ENCODE results near the gene UCP3.

Gene UCP3

GRCh38 chr11:73971175-73971719 is 37.6 kb downstream of the UCP3 start:
- Histone ChIP-seq H3K4me2 (ENCODE audit: low read length) (no peak overlapping the region), H3K18ac (ENCODE audit: low read length) (no peak overlapping the region), H2BK120ac (ENCODE audit: insufficient read depth, low read length, poor library complexity) (no peak overlapping the region), H3K79me1 (ENCODE audit: low read length) (no peaks in the 10 kb centered on the region), H4K12ac (ENCODE audit: low read depth, low read length) (no peak overlapping the region), H2AK5ac (ENCODE audit: low read length) (no peak overlapping the region), H3K27me3 (ENCODE audit: insufficient read depth, low read length) (no peaks in the 10 kb centered on the region), H4K91ac (ENCODE audit: low read depth, low read length) (no peak overlapping the region), H2BK5ac (ENCODE audit: low read depth, low read length, poor library complexity) (no peak overlapping the region), H3K4me3 (ENCODE audit: low read depth, low read length) (no peak overlapping the region), H3K9ac (ENCODE audit: low read length) (no peak overlapping the region), H3K36me3 (ENCODE audit: control insufficient read depth in 1 of 2, insufficient read depth in 2 of 2, low read length in 2 of 2) (peaks cover 3 to 17% of the 10 kb centered on the region in 2 experiments), H3K79me2 (ENCODE audit: control insufficient read depth, insufficient read depth, low read length, poor library complexity) (no peaks in the 10 kb centered on the region), H3K14ac (ENCODE audit: low read length) (no peak overlapping the region), H3K4me1 (ENCODE audit: control insufficient read depth in 1 of 2, insufficient read depth in 2 of 2, low read length in 2 of 2) (no peaks in the 10 kb centered on the region), H3K4ac (ENCODE audit: low read depth, low read length) (no peak overlapping the region), H4K8ac (ENCODE audit: low read depth, low read length) (no peak overlapping the region), H2BK12ac (ENCODE audit: low read length) (no peak overlapping the region), H3K27ac (ENCODE audit: low read depth, low read length) (no peak overlapping the region), H3K9me3 (ENCODE audit: insufficient read depth, low read depth, low read length) (no peaks in the 10 kb centered on the region), H3K23ac (ENCODE audit: low read length) (no peak overlapping the region), H2AFZ (ENCODE audit: insufficient read depth, low read length, poor library complexity) (no peak overlapping the region)
- no peak for DNase-seq
- no CpG with 5 or more reads among the region's 6 CpGs for WGBS (ENCODE audit: extremely low coverage, insufficient coverage, insufficient read length)

- no peaks in the 10 kb centered on the region for H3K9me3 ChIP-seq (ENCODE audit: insufficient read depth, low read depth, low read length)
- DNase-seq, result no peak
- H3K23ac ChIP-seq (ENCODE audit: low read length), result no peak overlapping the region
- no peak overlapping the region for H4K8ac ChIP-seq (ENCODE audit: low read depth, low read length)
- peaks cover 3 to 9% of the 10 kb centered on the region in 2 experiments for H3K36me3 ChIP-seq (ENCODE audit: control insufficient read depth in 1 of 2, insufficient read depth in 2 of 2, low read length in 2 of 2)
- no peak overlapping the region for H3K18ac ChIP-seq (ENCODE audit: low read length)
- no CpG with 5 or more reads among the region's 13 CpGs for WGBS (ENCODE audit: extremely low coverage, insufficient coverage, insufficient read length)
- H3K27ac ChIP-seq (ENCODE audit: low read depth, low read length), result no peak overlapping the region
- H3K9ac ChIP-seq (ENCODE audit: low read length), result no peak overlapping the region
- H3K4me2 ChIP-seq (ENCODE audit: low read length), result no peak overlapping the region
- no peak overlapping the region for H2BK5ac ChIP-seq (ENCODE audit: low read depth, low read length, poor library complexity)
- no peak overlapping the region for H2BK12ac ChIP-seq (ENCODE audit: low read length)
- no peak overlapping the region for H4K91ac ChIP-seq (ENCODE audit: low read depth, low read length)
- H3K27me3 ChIP-seq (ENCODE audit: insufficient read depth, low read length), result no peaks in the 10 kb centered on the region
- no peaks in the 10 kb centered on the region for H3K79me1 ChIP-seq (ENCODE audit: low read length)
- no peak overlapping the region for H4K12ac ChIP-seq (ENCODE audit: low read depth, low read length)
- no peak overlapping the region for H3K4me3 ChIP-seq (ENCODE audit: low read depth, low read length)
- H3K4ac ChIP-seq (ENCODE audit: low read depth, low read length), result no peak overlapping the region
- no peak overlapping the region for H2AFZ ChIP-seq (ENCODE audit: insufficient read depth, low read length, poor library complexity)
- no peak overlapping the region for H2BK120ac ChIP-seq (ENCODE audit: insufficient read depth, low read length, poor library complexity)
- H2AK5ac ChIP-seq (ENCODE audit: low read length), result no peak overlapping the region
- no peaks in the 10 kb centered on the region for H3K79me2 ChIP-seq (ENCODE audit: control insufficient read depth, insufficient read depth, low read length, poor library complexity)
- H3K14ac ChIP-seq (ENCODE audit: low read length), result no peak overlapping the region
- no peaks in the 10 kb centered on the region for H3K4me1 ChIP-seq (ENCODE audit: control insufficient read depth in 1 of 2, insufficient read depth in 2 of 2, low read length in 2 of 2)
Measured at GRCh38 chr11:73969991-73970800, 38.7 kb downstream of the UCP3 start.

DNA sequence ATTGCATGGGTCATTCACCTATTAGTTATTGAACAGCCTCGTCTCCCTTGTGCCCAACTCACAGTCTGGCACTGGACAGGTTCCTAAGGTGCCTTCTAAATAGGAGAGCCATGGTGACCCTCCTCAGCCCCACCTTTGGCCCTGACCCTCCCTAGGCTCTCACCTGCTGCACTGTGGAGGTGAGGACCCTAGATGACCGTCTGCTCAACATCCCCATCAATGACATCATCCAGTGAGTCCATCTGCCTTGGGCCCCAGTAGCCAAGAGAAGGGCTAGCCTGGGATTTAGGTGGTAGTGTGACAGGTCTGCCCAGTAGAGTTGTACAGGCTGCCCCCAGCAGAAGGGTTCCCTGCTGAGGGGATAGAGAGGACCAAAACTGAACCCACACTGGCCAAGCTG is 39.8 kb downstream of the UCP3 start:
- H3K36me3 ChIP-seq (ENCODE audit: control insufficient read depth in 1 of 2, insufficient read depth in 2 of 2, low read length in 2 of 2), result no peaks in the 10 kb centered on the region
- H3K27ac ChIP-seq (ENCODE audit: low read depth, low read length), result no peak overlapping the region
- no peak overlapping the region for H3K4me2 ChIP-seq (ENCODE audit: low read length)
- no peak overlapping the region for H3K4me3 ChIP-seq (ENCODE audit: low read depth, low read length)
- no peaks in the 10 kb centered on the region for H3K9me3 ChIP-seq (ENCODE audit: insufficient read depth, low read depth, low read length)
- no peak for DNase-seq
- no peak overlapping the region for H2AK5ac ChIP-seq (ENCODE audit: low read length)
- H3K14ac ChIP-seq (ENCODE audit: low read length), result no peak overlapping the region
- no peak overlapping the region for H2BK12ac ChIP-seq (ENCODE audit: low read length)
- H3K79me1 ChIP-seq (ENCODE audit: low read length), result no peaks in the 10 kb centered on the region
- H4K91ac ChIP-seq (ENCODE audit: low read depth, low read length), result no peak overlapping the region
- no peak overlapping the region for H3K4ac ChIP-seq (ENCODE audit: low read depth, low read length)
- no peak overlapping the region for H3K9ac ChIP-seq (ENCODE audit: low read length)
- no peak overlapping the region for H2BK120ac ChIP-seq (ENCODE audit: insufficient read depth, low read length, poor library complexity)
- no peak overlapping the region for H3K18ac ChIP-seq (ENCODE audit: low read length)
- H4K8ac ChIP-seq (ENCODE audit: low read depth, low read length), result no peak overlapping the region
- no peak overlapping the region for H2AFZ ChIP-seq (ENCODE audit: insufficient read depth, low read length, poor library complexity)
- no peaks in the 10 kb centered on the region for H3K4me1 ChIP-seq (ENCODE audit: control insufficient read depth in 1 of 2, insufficient read depth in 2 of 2, low read length in 2 of 2)
- no peaks in the 10 kb centered on the region for H3K79me2 ChIP-seq (ENCODE audit: control insufficient read depth, insufficient read depth, low read length, poor library complexity)
- WGBS (ENCODE audit: extremely low coverage, insufficient coverage, insufficient read length), result no CpG with 5 or more reads among the region's 2 CpGs
- H4K12ac ChIP-seq (ENCODE audit: low read depth, low read length), result no peak overlapping the region
- H2BK5ac ChIP-seq (ENCODE audit: low read depth, low read length, poor library complexity), result no peak overlapping the region
- no peak overlapping the region for H3K23ac ChIP-seq (ENCODE audit: low read length)
- H3K27me3 ChIP-seq (ENCODE audit: insufficient read depth, low read length), result no peaks in the 10 kb centered on the region

DNA sequence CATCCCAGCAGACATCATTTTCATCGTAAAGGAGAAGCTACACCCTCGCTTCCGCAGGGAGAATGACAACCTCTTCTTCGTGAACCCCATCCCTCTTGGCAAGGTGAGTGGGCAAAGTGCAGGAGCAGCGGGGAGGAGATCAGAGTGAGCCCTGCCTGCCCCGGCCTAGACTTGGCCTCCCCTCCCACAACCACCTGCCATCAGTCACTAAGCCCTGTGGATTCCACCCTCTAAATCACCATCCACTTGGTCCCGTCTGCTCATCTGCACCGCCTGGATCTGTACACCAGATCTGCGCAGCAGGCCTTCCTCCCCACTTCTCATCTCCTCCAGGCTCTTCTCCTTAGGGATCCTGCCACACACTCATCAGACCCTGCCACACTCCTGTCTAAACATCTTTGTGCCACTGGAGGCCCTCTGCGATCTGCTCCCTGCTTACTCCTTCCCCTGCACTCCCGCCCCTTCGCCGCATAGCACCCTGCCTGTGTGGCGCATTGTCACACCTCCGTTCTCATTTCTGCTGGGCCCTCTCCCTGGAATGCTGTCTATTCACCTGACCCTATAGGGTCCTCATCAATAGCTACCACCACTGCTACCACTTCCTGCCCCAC is 40.4 kb downstream of the UCP3 start:
- Histone ChIP-seq H3K9me3 (ENCODE audit: insufficient read depth, low read depth, low read length) (no peaks in the 10 kb centered on the region), H3K4ac (ENCODE audit: low read depth, low read length) (no peak overlapping the region), H3K4me2 (ENCODE audit: low read length) (no peak overlapping the region), H2BK120ac (ENCODE audit: insufficient read depth, low read length, poor library complexity) (no peak overlapping the region), H4K12ac (ENCODE audit: low read depth, low read length) (no peak overlapping the region), H3K27me3 (ENCODE audit: insufficient read depth, low read length) (no peaks in the 10 kb centered on the region), H3K4me1 (ENCODE audit: control insufficient read depth in 1 of 2, insufficient read depth in 2 of 2, low read length in 2 of 2) (no peaks in the 10 kb centered on the region), H2BK12ac (ENCODE audit: low read length) (no peak overlapping the region), H2BK5ac (ENCODE audit: low read depth, low read length, poor library complexity) (no peak overlapping the region), H3K36me3 (ENCODE audit: control insufficient read depth in 1 of 2, insufficient read depth in 2 of 2, low read length in 2 of 2) (no peaks in the 10 kb centered on the region), H3K14ac (ENCODE audit: low read length) (no peak overlapping the region), H2AFZ (ENCODE audit: insufficient read depth, low read length, poor library complexity) (no peak overlapping the region), H3K9ac (ENCODE audit: low read length) (no peak overlapping the region), H4K91ac (ENCODE audit: low read depth, low read length) (no peak overlapping the region), H3K4me3 (ENCODE audit: low read depth, low read length) (no peak overlapping the region), H3K79me2 (ENCODE audit: control insufficient read depth, insufficient read depth, low read length, poor library complexity) (no peaks in the 10 kb centered on the region), H3K79me1 (ENCODE audit: low read length) (no peaks in the 10 kb centered on the region), H3K27ac (ENCODE audit: low read depth, low read length) (no peak overlapping the region), H3K23ac (ENCODE audit: low read length) (no peak overlapping the region), H4K8ac (ENCODE audit: low read depth, low read length) (no peak overlapping the region), H3K18ac (ENCODE audit: low read length) (no peak overlapping the region), H2AK5ac (ENCODE audit: low read length) (no peak overlapping the region)
- WGBS (ENCODE audit: extremely low coverage, insufficient coverage, insufficient read length), result no CpG with 5 or more reads among the region's 15 CpGs
- no peak for DNase-seq

Measured in trophoblast cell (in vitro differentiated cells and primary cell).